GM23248 (cell line): Measurements from ENCODE around the gene FBF1.

Experiments used
- EZH2 ChIP-seq: fragments of 200-600 bp; sonication (generic); IDR thresholded peaks from 2 replicates; pipeline ENCODE4 v1.6.1; 2018; ENCODE audit warnings: antibody characterized with exemption, mild to moderate bottlenecking; ENCODE audit not compliant: insufficient read depth, poor library complexity, severe bottlenecking
- EZH2phosphoT487 ChIP-seq: fragments of 200-600 bp; sonication (generic); IDR thresholded peaks from 2 replicates; pipeline ENCODE4 v1.6.1; 2018; ENCODE audit warnings: antibody characterized with exemption, moderate library complexity, mild to moderate bottlenecking, low read depth; ENCODE audit not compliant: insufficient read depth

DNA sequence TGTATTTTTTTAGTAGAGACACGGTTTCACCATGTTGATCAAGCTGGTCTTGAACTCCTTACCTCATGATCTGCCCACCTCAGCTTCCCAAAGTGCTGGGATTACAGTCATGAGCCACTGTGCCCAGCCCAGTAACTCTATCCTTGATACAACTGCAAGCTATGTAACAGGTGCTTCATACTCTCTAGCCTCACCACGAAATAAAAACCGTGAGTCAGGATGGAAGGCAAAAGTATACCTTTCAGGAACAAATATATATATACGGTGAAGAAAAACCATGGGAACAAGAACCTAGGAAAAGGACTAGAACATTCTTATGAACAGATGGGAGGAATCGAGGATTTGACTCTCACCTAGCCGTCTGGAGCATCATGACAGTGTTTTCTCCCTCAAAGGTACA is 9.6 kb upstream of the FBF1 start:
- no peak for TF ChIP-seq EZH2
- no peak for TF ChIP-seq EZH2phosphoT487
